GM19351 (cell line): ENCODE data around the gene NELFCD.
"Not testable (repeated sequence)": the region's sequence is repeated elsewhere in the genome, so short reads cannot be mapped to it uniquely, and the experiment has no call there.

Experiments used
- ATAC-seq: cut with Tn5 transposase; IDR thresholded peaks from one replicate; pipeline ENCODE4 v1.9.1; 2021; ENCODE audit warnings: mild to moderate bottlenecking, moderate library complexity; ENCODE audit not compliant: unreplicated experiment

Gene NELFCD

DNA sequence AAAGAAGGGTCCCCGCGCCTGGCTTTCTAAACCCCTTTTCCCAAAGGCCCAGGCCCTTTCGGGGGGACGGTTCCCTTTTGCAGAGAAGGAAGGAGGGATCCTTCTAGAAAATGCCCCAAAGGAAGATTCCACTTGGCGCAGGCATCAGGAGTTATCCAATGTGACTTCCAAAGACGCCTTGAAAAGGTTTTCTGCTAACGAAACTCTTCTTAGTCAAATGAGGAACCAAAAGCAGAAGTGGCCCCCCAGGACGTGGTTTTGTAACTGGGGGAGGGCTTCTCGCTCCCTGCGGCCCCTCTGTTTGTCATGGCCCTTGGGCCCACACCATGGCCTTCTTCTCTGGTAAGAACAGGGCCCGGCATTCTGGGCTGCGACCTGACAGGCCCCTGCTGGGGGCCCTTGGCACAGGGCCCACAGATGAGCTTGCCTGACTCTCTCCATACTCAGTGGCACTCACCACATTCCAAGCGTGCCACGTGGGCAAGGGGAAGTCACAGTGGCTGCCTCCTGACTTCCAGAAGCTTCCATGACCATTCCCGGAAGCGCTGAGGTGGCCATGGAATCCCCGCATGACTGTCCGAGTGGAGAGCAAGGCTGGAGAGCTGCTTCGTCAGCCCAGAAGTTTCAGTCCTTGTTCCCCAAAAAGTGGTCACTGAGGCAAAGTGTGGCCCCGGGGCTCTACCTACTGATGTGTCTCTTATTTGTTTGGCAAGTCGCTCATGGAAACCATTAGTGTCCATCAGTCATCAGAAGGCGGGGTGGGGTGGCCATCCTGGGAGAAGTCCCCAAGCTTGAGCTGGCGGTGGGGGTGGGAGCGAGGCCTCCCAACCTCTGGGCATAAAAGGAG, 26.8 kb downstream of the NELFCD start:
- ATAC-seq = peak; percentile 40

DNA sequence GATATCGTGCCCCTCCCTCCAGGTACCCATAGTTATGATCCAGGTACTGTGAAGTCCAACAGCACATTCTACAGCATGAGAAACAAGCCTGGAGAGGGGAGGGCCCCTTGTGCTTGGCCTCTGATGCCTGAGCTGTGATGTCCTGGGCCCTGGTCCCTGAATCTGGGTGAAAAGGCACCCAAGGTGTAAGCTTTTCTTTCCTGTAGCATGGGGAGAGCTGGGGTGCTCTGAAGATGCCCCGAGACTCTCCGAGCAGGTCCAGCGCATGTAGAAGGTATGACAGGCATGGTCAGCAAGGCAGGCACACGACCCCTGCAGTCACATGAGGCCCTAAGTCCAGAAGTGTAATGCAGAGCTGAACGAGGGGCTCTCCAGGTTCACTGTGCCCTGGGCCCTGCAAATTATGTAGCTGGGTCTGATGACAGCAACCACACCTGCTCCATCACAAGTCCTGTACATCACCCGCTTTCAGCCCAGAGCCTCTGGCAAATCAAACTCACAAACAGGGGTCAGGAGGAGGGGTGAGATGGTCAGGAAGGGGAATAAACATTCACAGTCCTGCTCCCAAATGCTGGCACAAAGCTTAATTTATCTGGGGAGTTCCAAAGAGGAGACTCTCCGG, 27.8 kb downstream of the NELFCD start:
- ATAC-seq = no peak

DNA sequence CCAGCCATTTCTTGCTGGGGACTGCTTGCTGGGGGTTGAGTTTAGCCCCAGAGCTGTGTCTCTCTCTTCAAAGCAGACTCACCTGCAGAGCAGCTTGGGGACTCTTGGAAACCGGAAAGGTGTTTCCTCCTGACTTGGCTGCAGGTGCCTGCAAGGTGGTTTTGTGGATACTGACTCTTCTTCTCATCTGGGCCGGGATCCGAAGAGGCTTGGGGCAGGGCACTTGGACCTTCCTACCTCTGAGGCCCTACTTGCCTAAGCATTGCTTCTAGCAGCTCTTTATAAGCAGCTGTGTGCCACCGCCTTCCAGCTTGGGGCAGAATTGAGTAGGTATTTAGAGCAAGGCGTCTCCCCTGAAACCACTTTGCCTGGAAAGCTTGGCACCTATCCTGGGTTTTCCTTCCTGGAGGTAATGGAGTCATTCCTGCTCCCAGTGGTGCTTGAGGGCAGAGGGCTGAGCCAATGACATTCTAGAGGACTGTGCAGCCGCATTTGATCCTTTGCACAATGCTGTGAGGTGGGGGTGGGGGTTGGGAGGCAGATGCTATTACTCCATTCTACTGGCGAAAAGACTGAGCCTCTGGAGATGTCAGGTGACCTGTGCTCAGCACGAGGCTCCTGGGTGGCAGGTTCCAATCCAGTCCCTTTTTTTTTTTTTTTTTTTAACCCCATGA, 29.4 kb downstream of the NELFCD start:
- no peak for ATAC-seq

- ATAC-seq = no peak
Observed at GRCh38 chr20:59010995-59011873, 30.2 kb downstream of the NELFCD start.

DNA sequence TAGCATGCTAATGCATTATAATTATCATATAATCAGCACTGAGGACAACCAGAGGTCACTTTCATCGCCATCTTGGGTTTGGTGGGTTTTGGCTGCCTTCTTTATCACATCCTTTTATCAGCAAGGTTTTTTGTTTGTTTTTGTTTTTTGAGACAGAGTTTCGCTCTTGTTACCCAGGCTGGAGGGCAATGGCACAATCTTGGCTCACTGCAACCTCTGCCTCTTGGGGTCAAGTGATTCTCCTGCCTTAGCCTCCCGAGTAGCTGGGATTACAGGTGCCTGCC, 30.8 kb downstream of the NELFCD start:
- ATAC-seq = not testable (repeated sequence)

GRCh38 chr20:59013031-59013951, 32.2 kb downstream of the NELFCD start:
- ATAC-seq = no peak

DNA sequence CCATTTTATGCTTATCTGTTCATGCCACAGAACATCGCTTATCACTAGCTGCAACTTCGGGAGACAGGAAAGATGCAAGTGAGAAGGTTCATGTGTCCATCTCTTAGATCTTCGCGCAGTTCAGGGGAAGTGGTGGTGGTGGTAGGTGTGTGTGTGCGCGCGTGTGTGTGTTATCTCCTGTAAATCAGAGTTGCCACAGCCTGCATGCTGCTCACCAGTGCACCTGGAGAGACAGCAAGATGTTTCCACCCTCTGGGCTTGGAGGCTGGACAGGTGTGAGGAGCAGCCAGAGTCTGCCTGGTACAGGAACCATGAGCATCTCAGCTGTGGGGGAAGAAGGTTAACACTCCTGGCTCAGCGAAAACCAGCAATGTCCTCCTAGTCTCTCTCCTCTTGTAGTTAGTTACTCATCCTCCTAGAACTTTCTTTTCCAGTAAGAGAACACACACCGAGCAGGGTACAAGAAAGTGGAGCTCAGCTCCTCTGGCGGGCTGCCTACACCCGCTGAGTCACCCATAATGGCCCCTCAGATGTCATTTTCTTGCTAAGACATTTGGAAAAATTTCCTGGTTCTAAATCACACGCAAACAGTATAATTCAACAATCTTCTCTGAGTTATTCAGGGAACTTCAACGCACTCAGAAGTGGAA, 33.0 kb downstream of the NELFCD start:
- no peak for ATAC-seq

DNA sequence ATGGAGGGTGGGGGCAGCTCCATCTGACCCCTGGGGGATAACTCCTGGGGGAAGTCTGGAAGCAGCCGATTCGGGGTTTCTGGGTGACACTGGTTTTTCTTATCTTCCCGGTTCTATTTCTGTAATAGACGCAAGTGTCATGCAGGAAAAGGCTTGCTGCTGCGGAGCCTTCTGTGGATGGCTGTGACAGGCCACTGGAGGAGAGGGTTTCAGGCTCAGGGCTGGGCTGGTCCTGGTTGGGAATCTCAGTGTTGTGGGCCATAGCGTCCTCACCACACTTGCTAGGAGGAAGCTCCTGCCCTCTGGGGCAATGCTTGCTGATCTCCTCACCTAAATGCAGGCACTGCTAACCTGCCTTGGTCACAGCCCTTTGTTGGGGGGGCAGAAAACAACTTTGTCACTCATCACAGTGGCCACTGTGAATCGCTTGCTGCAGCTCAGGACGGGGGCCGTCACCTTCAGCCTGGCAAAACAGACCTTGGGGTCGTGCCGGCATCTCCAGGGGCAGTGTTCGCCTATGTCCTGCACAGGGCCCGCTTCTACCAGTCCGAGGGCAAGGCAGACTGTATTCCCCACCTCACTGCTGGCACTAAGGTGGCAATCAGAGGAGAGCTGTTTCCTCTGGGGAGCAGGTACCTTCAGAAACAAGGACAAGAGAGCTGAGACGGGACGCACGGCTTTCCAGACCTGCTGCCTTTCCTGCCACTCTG, 33.8 kb downstream of the NELFCD start:
- ATAC-seq = no peak

DNA sequence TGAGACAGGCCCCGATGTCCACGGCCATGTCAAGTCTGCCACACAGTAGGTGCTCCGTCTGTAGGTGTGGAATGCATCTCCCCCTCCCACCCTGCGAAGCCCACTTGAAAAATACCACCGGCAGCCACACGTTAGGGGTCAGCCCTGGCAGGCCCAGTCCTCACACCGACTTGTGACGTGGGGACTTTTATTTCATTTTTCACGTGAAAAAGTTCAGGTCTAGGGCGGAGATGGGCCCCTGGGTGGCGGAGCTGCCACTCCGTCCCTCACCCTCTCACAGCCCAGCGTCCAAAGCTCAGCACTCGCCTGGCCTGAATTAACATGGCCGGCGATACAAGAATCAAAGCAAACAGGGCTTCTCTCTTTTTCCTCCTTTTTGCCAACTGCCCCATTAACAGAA, 34.4 kb downstream of the NELFCD start:
- no peak for ATAC-seq

DNA sequence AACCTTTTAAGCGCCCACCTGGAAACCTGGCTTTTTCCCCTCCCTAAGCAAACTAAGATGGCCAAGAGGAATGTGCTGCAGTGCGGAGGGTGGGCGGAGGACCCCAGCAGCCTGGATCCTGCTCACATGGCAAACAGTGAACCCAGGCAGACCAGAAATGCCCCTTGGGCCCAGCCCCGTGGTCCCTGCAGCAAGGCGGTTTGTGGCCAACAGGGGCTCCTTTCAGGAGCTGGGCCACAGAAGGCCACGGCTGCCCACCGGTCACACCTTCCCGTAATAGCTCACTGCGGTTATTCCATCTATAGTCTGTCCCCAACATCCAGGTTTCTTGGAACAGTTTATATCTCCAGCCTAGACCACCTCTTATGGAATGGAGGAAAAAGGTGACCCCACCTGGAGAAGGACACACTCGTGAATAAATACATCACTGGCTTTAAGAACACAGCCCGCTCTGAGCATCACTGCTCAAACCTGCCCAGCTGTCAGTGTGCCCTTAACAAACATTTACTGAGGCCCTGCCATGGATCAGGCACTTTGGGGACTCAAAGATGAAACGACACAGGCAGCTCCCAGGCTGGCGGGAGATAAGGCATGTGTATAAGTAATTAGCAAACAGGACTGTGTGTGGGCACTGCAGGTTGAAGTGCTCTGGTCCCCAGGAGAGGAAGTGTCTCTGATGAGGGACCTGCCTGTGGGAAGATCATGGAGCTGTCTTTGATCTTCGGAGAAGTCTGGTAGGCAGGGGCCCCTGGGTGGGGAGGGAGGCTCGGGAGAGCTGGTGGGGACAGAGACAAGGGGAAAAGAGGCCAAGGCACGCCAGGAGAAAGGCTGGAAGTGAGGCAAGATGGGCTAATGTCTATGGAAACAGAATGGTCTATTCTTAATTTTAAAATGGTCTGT, 35.0 kb downstream of the NELFCD start:
- ATAC-seq = no peak

DNA sequence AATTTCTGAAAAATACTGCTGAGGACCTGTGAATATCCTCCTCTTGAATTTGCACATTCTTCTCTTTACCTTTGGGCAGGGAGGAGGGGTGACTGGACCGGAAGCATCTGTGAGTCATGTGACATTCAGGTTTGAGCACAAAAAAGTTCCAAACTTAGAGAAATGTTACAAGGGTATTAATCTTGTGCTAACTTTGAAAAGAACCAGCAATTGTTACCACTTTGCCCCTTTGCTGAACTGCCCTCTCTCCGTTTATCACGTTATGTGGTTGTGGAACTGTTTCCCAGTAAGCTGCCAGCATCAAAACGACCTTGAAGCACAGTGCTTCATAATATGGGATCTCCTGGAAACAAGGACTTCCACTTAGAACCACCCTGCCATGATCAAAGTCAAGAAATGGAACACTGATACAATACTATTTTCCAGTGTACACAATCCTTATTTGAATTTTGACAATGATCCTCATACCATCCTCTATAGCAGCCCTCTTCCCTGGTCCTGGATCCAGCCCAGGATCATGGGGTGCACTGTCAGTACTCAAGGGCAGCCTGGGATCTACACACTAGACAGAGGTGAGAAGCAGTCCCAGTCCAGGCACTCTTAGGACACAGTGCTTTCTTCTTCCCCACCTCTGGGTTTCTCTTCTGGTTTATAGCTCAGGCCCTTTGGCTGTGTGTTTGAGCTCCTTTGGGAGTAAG, 35.9 kb downstream of the NELFCD start:
- ATAC-seq = no peak

DNA sequence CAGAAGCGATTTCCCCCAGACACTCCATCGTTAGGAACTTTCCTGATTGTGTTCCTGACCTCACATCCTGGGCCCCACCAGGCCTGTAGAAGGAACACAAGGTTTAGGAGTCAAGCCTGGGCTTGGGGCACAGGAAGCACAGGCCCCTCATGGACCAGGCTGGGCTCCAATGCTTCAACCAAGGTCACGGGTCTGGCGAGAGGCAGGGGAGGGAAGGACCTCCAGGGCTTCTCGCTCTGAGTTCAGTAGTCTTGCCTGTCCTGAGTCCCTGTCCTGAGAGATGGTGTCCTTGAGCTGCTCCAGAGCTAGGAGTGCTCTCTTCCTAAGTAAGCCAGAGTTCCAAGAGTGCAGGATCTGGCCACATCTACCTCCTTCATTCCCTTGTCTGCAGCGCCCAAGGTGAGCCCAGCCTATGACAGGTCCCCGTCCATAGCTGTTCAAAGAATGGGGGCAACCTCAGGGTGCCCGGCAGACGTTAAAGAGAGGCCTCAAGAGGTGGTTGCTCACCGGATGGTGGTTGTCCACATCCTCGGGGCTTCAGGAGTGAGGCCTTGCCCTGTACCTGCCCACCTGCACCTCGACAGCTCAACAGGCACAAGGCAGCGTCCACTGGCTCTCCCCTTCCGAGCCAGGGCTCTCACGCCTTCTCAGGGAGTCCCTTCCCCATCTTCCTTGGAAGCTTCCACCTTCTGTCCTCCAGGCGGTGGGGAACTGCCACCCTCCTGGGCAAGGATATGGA, 36.6 kb downstream of the NELFCD start:
- ATAC-seq = no peak

DNA sequence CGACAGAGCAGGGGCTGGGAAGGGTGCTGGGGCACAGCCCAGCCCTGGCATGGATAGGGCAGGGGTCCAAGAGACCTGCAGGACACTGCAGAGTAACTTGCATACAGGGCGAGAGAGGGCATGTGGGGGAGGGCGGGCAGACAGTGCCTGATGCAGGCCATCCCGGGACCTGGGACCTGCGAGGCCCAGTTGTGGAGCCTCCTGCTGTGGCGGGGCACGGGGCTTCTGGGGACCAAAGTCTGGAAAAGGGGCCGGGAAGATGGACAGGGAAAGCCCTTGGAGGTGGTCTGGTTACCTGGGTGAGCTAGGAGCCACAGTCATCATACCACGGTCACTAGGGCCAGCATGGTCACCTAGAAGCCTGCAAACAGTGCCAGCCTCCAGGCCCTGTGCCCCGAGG, 37.8 kb downstream of the NELFCD start:
- no peak for ATAC-seq

GRCh38 chr20:59019217-59019616, 38.2 kb downstream of the NELFCD start, which contains the start of gene TUBB1:
Gene TUBB1, plus strand, starts transcription at chr20:59019429. Its CDS starts 94 bp downstream, at chr20:59019523.
- ATAC-seq = no peak

DNA sequence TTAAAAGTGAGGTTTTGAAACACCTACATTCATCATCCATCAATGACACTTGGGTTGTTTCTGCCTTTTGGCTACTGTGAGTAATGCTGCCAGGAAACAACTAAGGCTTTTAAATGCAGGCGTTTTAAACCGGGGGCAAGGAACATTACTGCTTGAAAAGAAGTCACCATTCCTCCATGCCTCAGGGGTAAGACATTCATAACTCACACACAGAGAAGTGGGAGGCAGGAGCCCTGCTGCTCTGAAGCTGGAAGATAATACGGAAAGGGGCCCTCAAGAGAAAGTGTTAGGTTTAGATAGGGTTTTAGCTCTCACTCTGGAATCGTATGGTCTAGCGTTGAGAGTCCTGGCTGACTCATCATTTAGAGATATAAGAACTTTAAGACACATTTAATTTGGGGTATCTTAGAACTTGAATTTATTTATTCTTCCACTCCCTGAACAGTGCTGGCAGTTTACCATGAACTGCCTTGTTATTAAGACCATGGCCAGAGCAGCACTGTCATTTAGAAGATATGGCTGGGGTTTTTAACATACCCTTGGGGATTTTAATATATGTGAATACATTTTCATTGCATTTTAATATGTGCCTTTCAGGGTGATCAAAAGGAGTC, 40.0 kb downstream of the NELFCD start:
- no peak for ATAC-seq

- ATAC-seq = no peak
Observed at GRCh38 chr20:59022754-59023153, 41.7 kb downstream of the NELFCD start.
